Activated naive CD4-positive, alpha-beta T cell treated with anti-CD3 and anti-CD28 coated beads, Interleukin-2, amount 50 U/mL, for 24 hours (primary cell): ENCODE measurements around the gene MPPED2.

Source experiments
- H3K27ac Mint-ChIP-seq: one replicate; pipeline ENCODE4 v1.8.0; 2021; ENCODE audit warnings: mild to moderate bottlenecking, mixed read lengths
- H3K27me3 Mint-ChIP-seq: one replicate; pipeline ENCODE4 v1.8.0; 2021; ENCODE audit warnings: mixed read lengths
- H3K36me3 Mint-ChIP-seq: one replicate; pipeline ENCODE4 v1.8.0; 2021; ENCODE audit warnings: mixed read lengths
- H3K4me1 Mint-ChIP-seq: one replicate; pipeline ENCODE4 v1.8.0; 2021; ENCODE audit warnings: mixed read lengths
- H3K4me3 Mint-ChIP-seq: one replicate; pipeline ENCODE4 v1.8.0; 2021; ENCODE audit warnings: mild to moderate bottlenecking, mixed read lengths
- H3K9me3 Mint-ChIP-seq: one replicate; pipeline ENCODE4 v1.8.0; 2021; ENCODE audit warnings: mixed read lengths

MPPED2 gene

DNA sequence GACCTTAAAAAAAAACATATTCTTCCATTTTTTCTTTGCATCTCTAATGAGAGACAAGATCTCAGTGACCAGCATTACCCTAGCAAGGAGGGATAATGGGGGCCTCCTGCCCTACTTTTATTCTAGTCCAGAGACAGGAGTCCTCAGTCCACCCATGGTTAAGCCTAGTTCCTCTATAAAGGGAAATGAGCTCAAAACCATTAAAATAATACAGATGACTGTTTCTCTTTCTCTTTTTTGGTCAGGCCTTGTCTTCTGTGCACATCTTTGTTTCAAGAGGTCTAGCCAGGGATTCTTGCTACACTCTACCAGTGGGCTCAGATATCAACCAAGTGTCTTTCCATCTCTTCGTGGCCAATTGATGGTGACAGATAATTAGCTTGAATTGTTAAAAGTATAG is 73.1 kb downstream of the MPPED2 start:
- H3K36me3 Mint-ChIP-seq = no peaks in the 10 kb centered on the region
- peaks cover 5% of the 10 kb centered on the region for H3K27me3 Mint-ChIP-seq
- no peaks in the 10 kb centered on the region for H3K9me3 Mint-ChIP-seq
- H3K27ac Mint-ChIP-seq = no peak overlapping the region
- no peak overlapping the region for H3K4me3 Mint-ChIP-seq
- no peaks in the 10 kb centered on the region for H3K4me1 Mint-ChIP-seq

DNA sequence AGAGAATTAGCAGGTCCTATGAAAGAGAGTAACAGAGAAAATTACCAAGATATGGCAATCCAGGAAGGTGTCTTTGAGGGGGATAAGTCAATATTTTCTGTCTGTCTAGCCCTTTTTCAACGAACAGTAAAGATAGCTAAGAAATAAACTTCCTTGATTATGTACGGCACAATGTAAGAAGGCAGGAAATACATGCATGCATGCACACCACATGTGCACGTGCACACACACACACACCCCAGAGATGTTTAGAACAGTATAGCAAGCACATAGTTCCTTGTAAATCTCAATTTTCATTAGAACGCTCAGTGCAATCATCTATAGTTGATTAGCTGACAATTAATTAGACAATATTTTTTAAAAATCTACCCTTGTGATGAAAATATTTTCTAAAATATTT is 74.7 kb downstream of the MPPED2 start:
- Mint-ChIP-seq H3K9me3 (no peaks in the 10 kb centered on the region), H3K36me3 (no peaks in the 10 kb centered on the region), H3K4me3 (no peak overlapping the region), H3K27me3 (peaks cover 2% of the 10 kb centered on the region), H3K27ac (no peak overlapping the region), H3K4me1 (no peaks in the 10 kb centered on the region)

DNA sequence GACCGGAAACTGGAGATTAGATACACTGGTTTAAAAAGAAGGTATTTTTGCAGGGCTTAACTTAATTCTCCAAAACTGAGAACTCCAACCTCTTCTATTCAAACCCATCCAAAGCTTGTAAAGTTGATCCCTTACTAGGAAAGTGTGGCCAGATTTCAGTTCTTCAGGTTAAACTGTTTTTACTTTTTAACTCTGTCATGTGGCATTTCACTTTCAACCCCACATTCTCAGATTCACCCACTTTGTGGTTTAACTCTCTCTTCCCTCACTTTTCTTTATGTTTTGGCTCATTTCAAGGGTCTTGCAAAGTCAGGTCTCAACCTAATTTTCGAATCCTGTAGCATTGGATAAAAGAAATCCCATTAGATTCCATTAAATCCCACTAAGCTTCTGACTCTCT is 75.4 kb downstream of the MPPED2 start:
- no peak overlapping the region for H3K4me3 Mint-ChIP-seq
- no peaks in the 10 kb centered on the region for H3K36me3 Mint-ChIP-seq

DNA sequence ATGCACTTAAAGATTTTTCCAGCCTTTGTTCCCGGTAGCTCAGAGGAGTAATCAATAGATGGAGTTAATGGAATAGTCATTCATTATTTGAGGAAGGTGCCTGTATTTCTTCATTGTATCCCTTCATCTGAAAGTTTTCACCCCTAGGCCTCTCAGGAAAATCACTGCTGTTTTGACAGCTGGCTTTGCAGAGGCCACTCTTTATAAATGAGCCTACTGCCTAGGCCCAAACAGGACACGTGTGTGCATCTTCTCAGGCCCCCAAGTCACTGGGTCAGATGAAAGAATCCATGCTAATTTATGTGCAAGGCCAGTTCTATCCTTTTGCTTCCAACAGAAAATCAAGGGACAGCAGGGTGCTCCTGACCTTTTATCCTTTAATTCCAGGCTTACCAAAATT is 76.8 kb downstream of the MPPED2 start:
- Mint-ChIP-seq H3K36me3 (no peaks in the 10 kb centered on the region), H3K4me3 (no peak overlapping the region), H3K9me3 (no peaks in the 10 kb centered on the region), H3K27me3 (no peaks in the 10 kb centered on the region), H3K4me1 (no peaks in the 10 kb centered on the region), H3K27ac (no peak overlapping the region)

More for the DNA sequence above, 75.4 kb downstream of the MPPED2 start:
- Mint-ChIP-seq H3K4me1 (no peaks in the 10 kb centered on the region), H3K27ac (no peak overlapping the region), H3K9me3 (no peaks in the 10 kb centered on the region), H3K27me3 (peaks cover 2% of the 10 kb centered on the region)

DNA sequence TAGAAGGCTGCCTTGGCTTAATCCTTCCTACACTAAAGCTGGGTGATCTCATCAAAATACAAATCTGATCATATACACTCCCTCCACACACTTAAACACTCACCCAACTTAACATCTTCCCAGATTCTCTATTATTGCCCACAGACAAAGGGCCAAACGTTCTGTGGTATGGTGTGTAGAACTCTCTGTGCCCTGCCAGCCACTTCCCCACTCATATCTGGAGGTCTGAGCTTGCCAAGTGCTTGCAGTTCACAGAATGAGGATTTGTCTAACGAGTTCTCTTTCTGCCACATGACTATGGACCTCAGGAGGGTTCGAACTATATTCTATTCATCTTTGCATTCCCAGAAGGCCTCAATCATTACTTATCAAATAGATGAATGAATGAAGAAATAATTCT is 77.6 kb downstream of the MPPED2 start:
- Mint-ChIP-seq H3K4me1 (no peaks in the 10 kb centered on the region), H3K9me3 (no peaks in the 10 kb centered on the region), H3K27ac (no peak overlapping the region), H3K27me3 (no peaks in the 10 kb centered on the region), H3K4me3 (no peak overlapping the region), H3K36me3 (no peaks in the 10 kb centered on the region)

DNA sequence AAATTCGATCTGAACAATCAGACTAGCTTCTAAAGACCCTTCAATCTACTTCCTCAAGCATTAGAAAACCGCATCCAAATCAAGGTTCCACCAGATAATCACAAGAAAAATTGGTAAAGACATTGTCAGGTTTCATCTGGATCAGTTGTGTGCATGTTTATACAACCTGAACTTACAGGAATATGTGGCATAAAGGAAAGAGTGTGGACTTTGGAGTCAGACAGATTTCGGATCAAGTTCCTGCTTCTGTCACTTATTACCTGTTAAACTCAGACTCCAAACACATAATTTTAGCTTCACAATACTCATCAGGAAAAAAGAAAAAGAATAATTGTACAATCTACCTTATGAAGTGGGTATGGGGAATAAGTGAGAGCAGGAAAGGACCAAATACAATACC is 80.5 kb downstream of the MPPED2 start:
- Mint-ChIP-seq H3K4me1 (no peaks in the 10 kb centered on the region), H3K9me3 (no peaks in the 10 kb centered on the region), H3K27ac (no peak overlapping the region), H3K27me3 (no peaks in the 10 kb centered on the region), H3K36me3 (no peaks in the 10 kb centered on the region), H3K4me3 (no peak overlapping the region)

DNA sequence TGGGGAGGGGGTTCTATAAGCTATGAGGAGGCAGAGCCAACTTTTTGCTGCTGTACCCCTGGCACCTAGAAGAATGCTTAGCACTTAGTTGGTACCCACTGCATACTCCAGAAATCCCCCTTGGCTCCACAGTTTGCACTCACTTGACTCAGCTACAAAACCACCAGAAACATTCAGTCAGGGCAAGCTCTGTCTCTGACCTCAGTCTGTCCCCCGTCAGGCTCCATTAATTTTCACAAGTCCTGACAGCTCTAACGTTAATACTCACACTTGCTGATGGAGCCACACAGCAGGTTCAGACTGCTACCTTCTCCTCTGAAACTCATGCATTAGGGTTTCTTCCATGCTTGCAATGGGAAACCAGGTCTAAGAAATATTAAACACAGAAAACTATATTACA is 81.7 kb downstream of the MPPED2 start:
- no peaks in the 10 kb centered on the region for H3K4me1 Mint-ChIP-seq
- no peaks in the 10 kb centered on the region for H3K9me3 Mint-ChIP-seq
- H3K36me3 Mint-ChIP-seq = no peaks in the 10 kb centered on the region
- H3K4me3 Mint-ChIP-seq = no peak overlapping the region
- no peak overlapping the region for H3K27ac Mint-ChIP-seq
- H3K27me3 Mint-ChIP-seq = no peaks in the 10 kb centered on the region

DNA sequence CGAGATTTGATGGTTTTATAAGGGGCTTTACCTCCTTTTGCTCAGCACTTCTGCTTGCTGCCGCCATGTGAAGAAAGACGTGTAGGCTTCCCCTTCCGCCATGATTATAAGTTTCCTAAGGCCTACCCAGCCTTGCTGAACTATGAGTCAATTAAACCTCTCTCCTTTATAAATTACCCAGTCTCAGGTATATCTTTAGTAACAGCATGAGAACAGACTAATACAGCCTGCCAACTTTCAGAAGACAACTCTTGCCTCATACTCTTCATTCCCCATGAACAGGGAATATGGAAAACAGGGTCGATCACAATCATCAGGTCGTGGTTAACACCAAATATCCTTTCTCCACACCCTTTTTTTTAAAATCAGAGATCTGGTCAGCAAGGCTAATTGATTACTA is 83.0 kb downstream of the MPPED2 start:
- Mint-ChIP-seq H3K4me3 (no peak overlapping the region), H3K27me3 (no peaks in the 10 kb centered on the region), H3K4me1 (no peaks in the 10 kb centered on the region), H3K27ac (no peak overlapping the region), H3K36me3 (no peaks in the 10 kb centered on the region), H3K9me3 (no peaks in the 10 kb centered on the region)

DNA sequence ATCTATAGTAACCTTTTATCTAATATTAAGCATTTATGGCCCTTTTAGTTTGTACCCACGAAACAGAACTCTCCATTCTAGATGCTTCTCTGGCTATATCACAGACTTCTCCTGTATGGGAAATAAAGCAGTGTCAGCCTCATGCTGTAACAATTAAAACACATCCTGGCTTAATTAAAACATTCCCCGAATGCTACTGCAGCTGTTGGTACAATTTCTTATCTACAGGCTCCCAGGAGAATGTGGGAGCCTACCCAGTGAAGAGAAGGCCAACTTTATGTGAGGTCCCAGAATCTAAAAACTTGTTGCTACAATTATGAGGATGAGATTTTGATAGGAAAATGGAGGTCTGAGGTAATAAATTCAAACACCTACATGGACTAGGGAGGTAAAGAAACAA is 83.8 kb downstream of the MPPED2 start:
- no peak overlapping the region for H3K4me3 Mint-ChIP-seq

DNA sequence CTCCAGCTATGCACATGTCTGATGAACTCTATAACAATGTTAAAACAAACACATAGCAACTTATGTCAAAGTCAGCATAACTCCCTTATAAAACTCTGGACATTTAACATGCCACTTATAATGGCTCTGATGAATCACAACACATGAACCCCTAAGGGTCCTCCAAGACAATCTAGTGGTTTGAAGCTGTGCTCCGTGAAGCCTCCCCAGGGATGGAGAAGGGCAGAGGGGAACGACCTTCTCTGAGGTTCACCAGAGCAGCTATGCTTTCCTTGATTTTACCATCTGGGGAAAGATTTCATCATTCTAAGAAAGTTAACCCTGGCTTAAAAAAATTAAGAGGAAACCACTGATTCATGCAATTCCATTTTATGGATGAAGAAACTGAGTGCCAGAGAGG is 84.4 kb downstream of the MPPED2 start:
- H3K9me3 Mint-ChIP-seq = no peaks in the 10 kb centered on the region
- H3K36me3 Mint-ChIP-seq = no peaks in the 10 kb centered on the region
- H3K27me3 Mint-ChIP-seq = no peaks in the 10 kb centered on the region
- H3K27ac Mint-ChIP-seq = no peak overlapping the region
- no peaks in the 10 kb centered on the region for H3K4me1 Mint-ChIP-seq
- H3K4me3 Mint-ChIP-seq = no peak overlapping the region

More for the DNA sequence above, 83.8 kb downstream of the MPPED2 start:
- Mint-ChIP-seq H3K36me3 (no peaks in the 10 kb centered on the region), H3K27ac (no peak overlapping the region), H3K9me3 (no peaks in the 10 kb centered on the region), H3K27me3 (no peaks in the 10 kb centered on the region), H3K4me1 (no peaks in the 10 kb centered on the region)

DNA sequence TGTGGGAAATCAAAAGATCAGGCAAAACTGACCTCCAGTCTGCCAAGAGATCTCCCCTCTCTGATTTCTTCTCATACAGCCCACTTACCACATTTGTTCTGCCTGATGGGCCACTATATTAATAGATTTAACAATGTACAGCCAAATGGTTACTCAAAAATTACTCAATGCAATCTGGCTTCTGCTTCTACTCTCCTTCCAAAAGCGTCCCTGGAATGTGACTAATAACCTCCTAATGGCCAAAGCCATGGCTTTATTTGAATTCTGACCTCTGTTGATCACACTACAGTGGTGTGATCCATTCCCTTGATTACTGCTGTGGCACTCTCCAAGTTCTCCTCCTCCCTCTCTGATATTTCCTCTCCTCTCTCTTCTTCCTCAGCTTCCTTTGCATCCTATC is 86.2 kb downstream of the MPPED2 start:
- H3K36me3 Mint-ChIP-seq = no peaks in the 10 kb centered on the region
- no peak overlapping the region for H3K4me3 Mint-ChIP-seq

DNA sequence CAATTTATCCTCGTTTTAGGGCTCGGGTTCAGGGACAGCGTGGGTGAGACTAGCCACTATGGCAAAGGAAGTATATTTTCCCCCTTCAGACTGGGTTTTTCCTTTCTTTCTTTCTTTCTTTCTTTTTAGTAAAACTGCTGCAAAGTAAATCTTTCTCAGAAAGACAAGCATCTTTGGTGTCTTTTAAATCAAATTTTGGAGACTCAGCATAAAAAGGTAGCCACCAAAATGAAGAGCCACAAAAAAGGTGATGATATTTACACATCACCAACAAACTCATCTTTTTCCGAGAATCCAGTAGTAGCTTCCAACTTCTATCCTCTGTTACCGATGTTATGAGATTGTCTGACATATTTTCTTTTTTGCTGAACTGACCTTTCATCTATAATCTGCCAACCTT is 88.6 kb downstream of the MPPED2 start:
- no peak overlapping the region for H3K27ac Mint-ChIP-seq
- no peaks in the 10 kb centered on the region for H3K4me1 Mint-ChIP-seq
- no peaks in the 10 kb centered on the region for H3K36me3 Mint-ChIP-seq
- no peak overlapping the region for H3K4me3 Mint-ChIP-seq
- peaks cover 2% of the 10 kb centered on the region for H3K27me3 Mint-ChIP-seq
- H3K9me3 Mint-ChIP-seq = no peaks in the 10 kb centered on the region

More for the DNA sequence above, 86.2 kb downstream of the MPPED2 start:
- Mint-ChIP-seq H3K27ac (no peak overlapping the region), H3K27me3 (peaks cover 2% of the 10 kb centered on the region), H3K4me1 (no peaks in the 10 kb centered on the region), H3K9me3 (no peaks in the 10 kb centered on the region)

DNA sequence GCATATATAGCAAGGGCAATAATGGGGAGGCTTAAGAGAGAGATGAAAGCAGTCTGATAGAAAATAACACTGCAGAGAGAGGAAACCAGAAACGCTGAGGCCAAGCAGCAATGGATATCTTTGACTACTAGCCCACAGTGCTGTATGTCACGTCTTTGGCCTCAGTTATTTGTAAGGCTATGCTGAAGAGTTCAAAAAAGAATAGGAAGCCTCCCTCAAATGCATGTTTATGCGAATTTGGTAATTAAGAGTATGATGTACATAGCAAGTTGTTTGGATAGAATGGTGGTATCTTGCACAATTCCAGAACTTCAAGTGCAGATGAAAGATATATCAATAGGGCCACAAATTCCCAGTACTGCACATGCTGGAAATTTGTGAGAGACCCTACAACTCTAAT is 89.2 kb downstream of the MPPED2 start:
- H3K27me3 Mint-ChIP-seq = peaks cover 2% of the 10 kb centered on the region
- no peak overlapping the region for H3K27ac Mint-ChIP-seq
- H3K9me3 Mint-ChIP-seq = no peaks in the 10 kb centered on the region
- H3K4me3 Mint-ChIP-seq = no peak overlapping the region
- H3K36me3 Mint-ChIP-seq = no peaks in the 10 kb centered on the region
- H3K4me1 Mint-ChIP-seq = no peaks in the 10 kb centered on the region

DNA sequence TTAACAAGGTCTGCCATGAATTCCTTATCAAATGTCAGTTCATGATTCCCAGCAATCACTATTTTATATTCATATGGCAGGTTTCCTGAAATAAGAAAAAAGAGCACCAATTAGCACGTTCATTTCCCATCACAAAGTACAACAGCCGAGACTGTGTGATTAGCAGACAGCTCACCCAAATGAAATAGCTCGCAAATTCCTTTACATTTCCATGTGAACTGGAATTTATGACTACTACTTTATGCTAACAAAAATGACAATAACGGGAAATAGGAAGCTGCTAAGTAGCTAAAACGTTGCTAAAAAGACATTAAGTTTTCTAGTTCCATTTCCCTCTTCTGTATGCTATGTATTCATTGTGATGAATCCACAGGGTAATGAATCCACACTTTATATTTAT is 90.7 kb downstream of the MPPED2 start:
- Mint-ChIP-seq H3K4me3 (no peak overlapping the region), H3K27me3 (peaks cover 2% of the 10 kb centered on the region), H3K27ac (no peak overlapping the region), H3K4me1 (no peaks in the 10 kb centered on the region), H3K36me3 (no peaks in the 10 kb centered on the region), H3K9me3 (no peaks in the 10 kb centered on the region)

DNA sequence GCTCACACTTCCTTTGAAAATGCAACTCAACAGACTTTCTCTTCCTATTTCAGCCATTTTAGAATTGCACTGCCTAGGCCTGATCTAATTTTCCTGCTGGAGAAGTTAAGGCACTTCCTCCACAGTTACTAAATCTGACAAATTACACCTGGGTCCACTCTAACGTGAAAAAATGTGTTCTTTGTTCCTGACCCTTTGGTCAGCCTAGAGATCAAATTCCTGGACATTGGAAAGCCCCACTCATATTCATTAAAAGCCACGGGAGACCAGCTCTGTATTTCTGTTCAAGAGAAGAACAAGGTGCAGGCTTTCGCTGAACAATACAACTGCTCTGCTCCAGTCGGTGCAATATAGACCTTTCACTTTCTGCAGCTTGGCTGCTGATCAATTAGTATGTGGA is 96.6 kb downstream of the MPPED2 start:
- Mint-ChIP-seq H3K9me3 (no peaks in the 10 kb centered on the region), H3K4me1 (no peaks in the 10 kb centered on the region), H3K36me3 (no peaks in the 10 kb centered on the region), H3K27ac (no peak overlapping the region), H3K4me3 (no peak overlapping the region), H3K27me3 (peaks cover 2% of the 10 kb centered on the region)

DNA sequence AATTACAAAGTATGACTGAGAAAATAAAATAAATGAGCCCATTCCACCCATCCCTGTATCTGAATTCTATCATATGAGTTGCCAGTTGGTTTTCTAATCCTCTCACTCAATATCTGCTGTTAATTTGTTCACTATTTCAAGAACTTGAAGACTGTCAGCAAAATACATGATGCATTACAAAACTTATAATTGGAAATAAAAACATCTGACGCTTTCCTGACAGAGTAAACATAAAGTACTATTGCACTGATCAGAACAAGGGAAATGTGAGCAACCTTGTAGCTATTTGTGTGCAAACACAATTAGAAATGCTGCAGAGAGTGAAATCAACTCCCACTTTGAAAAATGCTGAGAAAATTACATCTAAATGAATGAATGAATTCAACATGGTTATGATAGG is 97.1 kb downstream of the MPPED2 start:
- H3K36me3 Mint-ChIP-seq = no peaks in the 10 kb centered on the region
- no peak overlapping the region for H3K4me3 Mint-ChIP-seq
- no peak overlapping the region for H3K27ac Mint-ChIP-seq
- H3K4me1 Mint-ChIP-seq = no peaks in the 10 kb centered on the region
- peaks cover 2% of the 10 kb centered on the region for H3K27me3 Mint-ChIP-seq
- no peaks in the 10 kb centered on the region for H3K9me3 Mint-ChIP-seq

DNA sequence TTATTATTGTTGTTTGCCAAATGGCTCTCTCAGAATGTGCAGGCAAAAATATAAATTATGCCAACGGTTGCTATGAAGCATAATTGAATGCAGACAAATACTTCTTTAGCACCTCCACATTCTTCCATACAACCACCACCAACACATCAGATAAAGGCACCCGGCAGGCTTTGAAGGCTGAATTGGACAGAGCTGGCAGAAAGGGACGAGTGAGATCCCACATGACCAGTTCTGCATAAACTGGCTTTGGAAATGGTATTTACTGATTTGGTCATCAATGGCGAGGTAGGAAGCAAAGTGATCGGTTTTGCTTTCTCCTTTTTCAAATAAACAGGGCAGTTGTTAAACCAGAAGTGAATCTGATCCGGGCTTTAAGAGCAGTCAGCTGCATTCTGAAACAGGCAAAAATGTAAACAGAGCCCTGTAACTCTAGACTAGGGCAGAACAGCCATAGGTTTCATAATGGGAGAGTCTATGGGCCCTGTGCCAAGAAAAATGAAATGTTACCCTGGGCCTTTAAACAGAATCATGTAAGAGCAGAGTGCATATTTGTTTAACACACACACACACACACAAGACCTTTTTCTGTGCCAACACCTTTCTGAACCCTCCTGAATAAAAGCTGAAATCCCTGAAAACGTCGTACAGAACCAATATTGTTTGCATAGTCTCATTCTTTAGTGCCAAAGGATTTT is 97.7 kb downstream of the MPPED2 start:
- Mint-ChIP-seq H3K4me1 (no peaks in the 10 kb centered on the region), H3K27me3 (peaks cover 2% of the 10 kb centered on the region), H3K27ac (no peak overlapping the region), H3K36me3 (no peaks in the 10 kb centered on the region), H3K9me3 (no peaks in the 10 kb centered on the region), H3K4me3 (no peak overlapping the region)
